ENCODE measurements around the gene ASCL1. TPM values are rescaled to one million over a fixed set of nuclear protein-coding genes. Genes with fewer than 3 reads are reported as not detected.

The ASCL1 gene
- total and polyA plus RNA-seq, 2 of the 13 experiments (the other 11 are each of a cell fraction or from before 2014, with no cell fraction given): not detected

GRCh38 chr12:102917026-102917787, 40.3 kb upstream of the ASCL1 start, which contains the start of gene PAH (continued):
- TF ChIP-seq DMTF1 (CRISPR knock-in tag; IDR thresholded peaks at IDR 0.05): no peak
- TF ChIP-seq SMAD3 (CRISPR knock-in tag; IDR thresholded peaks at IDR 0.05): no peak
- no peak for TF ChIP-seq USF2 (IDR thresholded peaks at IDR 0.05; ENCODE audit: low read depth, low read length)
- TF ChIP-seq USF2 (CRISPR knock-in tag; IDR thresholded peaks at IDR 0.05; ENCODE audit: borderline replicate concordance): peak; percentile 67
- TF ChIP-seq BRF2 (CRISPR knock-in tag; IDR thresholded peaks at IDR 0.05): peak; percentile 35; the same call in 1 of the 2 replicates
- no peak for TF ChIP-seq ZC3H4 (CRISPR knock-in tag; IDR thresholded peaks at IDR 0.05; ENCODE audit: borderline replicate concordance)
- no peak for TF ChIP-seq ZNF678 (CRISPR knock-in tag; IDR thresholded peaks at IDR 0.05)
- 0 out of 2 replicates have a peak, but pooled peaks have one; percentile 50 for TF ChIP-seq ZNF512B (CRISPR knock-in tag; IDR thresholded peaks at IDR 0.05; ENCODE audit: borderline replicate concordance)
- TF ChIP-seq SRSF9 (IDR thresholded peaks at IDR 0.05; ENCODE audit: borderline replicate concordance, insufficient read depth, low read depth, low read length, poor library complexity, severe bottlenecking): no peak
- no peak for TF ChIP-seq ZNF337 (CRISPR knock-in tag; IDR thresholded peaks at IDR 0.05; ENCODE audit: borderline replicate concordance, low read depth)
- TF ChIP-seq ZNF124 (CRISPR knock-in tag; IDR thresholded peaks at IDR 0.05): no peak
- no peak for TF ChIP-seq NFIB (CRISPR knock-in tag; IDR thresholded peaks at IDR 0.05; ENCODE audit: borderline replicate concordance)
- TF ChIP-seq ZNF546 (CRISPR knock-in tag; conservative IDR thresholded peaks at IDR 0.05): 0 out of 2 replicates have a peak, but pooled peaks have one; percentile 66
- TF ChIP-seq ARNT2 (CRISPR knock-in tag; IDR thresholded peaks at IDR 0.05; ENCODE audit: low read depth): peak; percentile 75; the same call in 1 of the 2 replicates
- TF ChIP-seq ZNF619 (CRISPR knock-in tag; IDR thresholded peaks at IDR 0.05): 0 out of 2 replicates have a peak, but pooled peaks have one; percentile 31
- TF ChIP-seq MED13 (CRISPR knock-in tag; IDR thresholded peaks at IDR 0.05): peak; percentile 15; the same call in 1 of the 2 replicates
- TF ChIP-seq TAF1 (CRISPR knock-in tag; IDR thresholded peaks at IDR 0.05): peak; percentile 73
- no peak for TF ChIP-seq TBL1XR1 (IDR thresholded peaks at IDR 0.05; ENCODE audit: borderline replicate concordance, low read length, partially characterized antibody)
- 0 out of 2 replicates have a peak, but pooled peaks have one; percentile 56 for TF ChIP-seq ZFP37 (CRISPR knock-in tag; IDR thresholded peaks at IDR 0.05; ENCODE audit: borderline replicate concordance)
- TF ChIP-seq MAFK (conservative IDR thresholded peaks at IDR 0.05 in 1 of 2, IDR thresholded peaks at IDR 0.05 in 1 of 2; ENCODE audit: low read length in 2 of 2): no peak

Data from HepG2 (cell line).